Measurements from ENCODE around the gene KCNC4. TPM values are rescaled to one million over a fixed set of nuclear protein-coding genes. Genes with fewer than 3 reads are reported as not detected.

Gene KCNC4
- total RNA-seq, 1 experiment from 2014 or later, result 8.9 TPM

- Mint-ChIP-seq H3K27ac (no peak overlapping the region), H3K9me3 (no peaks in the 10 kb centered on the region), H3K27me3 (ENCODE audit: low read depth) (peaks cover 12% of the 10 kb centered on the region), H3K4me1 (peaks cover 5 to 9% of the 10 kb centered on the region in 2 experiments; a peak in 3 of 4 replicates), H3K4me3 (no peak overlapping the region), H3K36me3 (ENCODE audit: insufficient read depth in 1 of 3, low read depth in 3 of 3) (no peaks in the 10 kb centered on the region)
- Histone ChIP-seq H3T11ph (ENCODE audit: low read length) (no peak overlapping the region), H2AK5ac (ENCODE audit: insufficient read length, low read length) (no peak overlapping the region), H3K9me3 (ENCODE audit: control insufficient read depth, low read depth, low read length) (no peaks in the 10 kb centered on the region), H3K4me2 (ENCODE audit: insufficient read depth, insufficient read length, low read length) (no peak overlapping the region), H2BK12ac (ENCODE audit: insufficient read length, low read depth, low read length) (no peak overlapping the region), H3K14ac (ENCODE audit: insufficient read depth, low read length) (no peak overlapping the region), H3K4me1 (ENCODE audit: insufficient read depth, low read length) (no peaks in the 10 kb centered on the region), H3K9ac (ENCODE audit: extremely low read depth, insufficient read length, low read length) (no peak overlapping the region), H3K79me2 (ENCODE audit: insufficient read depth, low read length) (no peaks in the 10 kb centered on the region), H2BK120ac (ENCODE audit: low read depth, low read length, poor library complexity, severe bottlenecking) (no peak overlapping the region), H2BK15ac (ENCODE audit: low read depth, low read length) (no peak overlapping the region), H3K56ac (ENCODE audit: insufficient read length, low read depth, low read length) (no peak overlapping the region), H3K23ac (ENCODE audit: insufficient read length, low read depth, low read length) (no peak overlapping the region), H4K5ac (ENCODE audit: insufficient read length, low read depth, low read length) (no peak overlapping the region), H4K8ac (replicated peaks; ENCODE audit: insufficient read length, low read depth, low read length) (no peak overlapping the region), H3K4ac (ENCODE audit: low read depth, low read length) (no peak overlapping the region), H4K20me1 (ENCODE audit: control insufficient read depth, insufficient read depth, insufficient read length) (no peaks in the 10 kb centered on the region), H3K27ac (ENCODE audit: insufficient read length, low read depth, low read length) (no peak overlapping the region), H2BK20ac (ENCODE audit: low read depth, low read length, poor library complexity, severe bottlenecking) (no peak overlapping the region), H3K23me2 (ENCODE audit: insufficient read length, low read depth, low read length, poor library complexity, severe bottlenecking) (no peaks in the 10 kb centered on the region), H4K91ac (ENCODE audit: insufficient read length, low read depth, low read length) (no peak overlapping the region), H2AFZ (ENCODE audit: low read length) (no peak overlapping the region), H3K79me1 (ENCODE audit: insufficient read depth, low read depth, low read length, poor library complexity, severe bottlenecking) (no peaks in the 10 kb centered on the region), H3K18ac (ENCODE audit: insufficient read length, low read depth, low read length) (no peak overlapping the region), H3K27me3 (ENCODE audit: insufficient read depth, low read length) (no peaks in the 10 kb centered on the region), H2BK5ac (ENCODE audit: insufficient read length, low read length) (no peak overlapping the region)
- DNase-seq, result no peak
- no peak for TF ChIP-seq CTCF (conservative IDR thresholded peaks at IDR 0.05)
- WGBS (ENCODE audit: extremely low coverage, insufficient read length, low lambda C conversion rate), result no CpG with 5 or more reads among the region's 10 CpGs
Measured at GRCh38 chr1:110164725-110165350, 45.3 kb upstream of the KCNC4 start.

Measured in H9 (cell line).